ENCODE data around the gene XPNPEP1. TPM values are rescaled to one million over a fixed set of nuclear protein-coding genes. Genes with fewer than 3 reads are reported as not detected.

XPNPEP1 gene
- total RNA-seq, 1 experiment from 2014 or later, result 65.4 TPM

- no peak for DNase-seq (ENCODE audit: low spot score)
- CTCF ChIA-PET, result no interaction called here
- Histone ChIP-seq H3K27ac (ENCODE audit: low read depth, low read length, poor library complexity, severe bottlenecking) (no peak overlapping the region), H3K27me3 (replicated peaks; ENCODE audit: insufficient read depth, low read depth, low read length, poor library complexity) (no peaks in the 10 kb centered on the region), H3K36me3 (ENCODE audit: insufficient read depth, low read length, poor library complexity, severe bottlenecking) (peaks cover 20% of the 10 kb centered on the region), H3K4me3 (ENCODE audit: low read depth, low read length, poor library complexity, severe bottlenecking) (no peak overlapping the region), H3K9me3 (ENCODE audit: low read depth, low read length, poor library complexity, severe bottlenecking) (no peaks in the 10 kb centered on the region), H3K4me1 (ENCODE audit: insufficient read depth, low read length, poor library complexity, severe bottlenecking) (peaks cover 4% of the 10 kb centered on the region)
- intact Hi-C loops (cut with micrococcal nuclease; ENCODE audit: unreplicated experiment), result no loop called here
- POLR2A ChIA-PET (ENCODE audit: low non-redundant PET), result no interaction called here
- no TSS peak for BruUV-seq (replicated peaks)
- no peak for TF ChIP-seq EZH2 (IDR thresholded peaks at IDR 0.05; ENCODE audit: borderline replicate concordance, low read depth, low read length, poor library complexity, severe bottlenecking)
- TF ChIP-seq CTCF (conservative IDR thresholded peaks at IDR 0.05; ENCODE audit: low read depth, low read length), result no peak
Measured at GRCh38 chr10:109887776-109888175, 35.5 kb downstream of the XPNPEP1 start.

DNA sequence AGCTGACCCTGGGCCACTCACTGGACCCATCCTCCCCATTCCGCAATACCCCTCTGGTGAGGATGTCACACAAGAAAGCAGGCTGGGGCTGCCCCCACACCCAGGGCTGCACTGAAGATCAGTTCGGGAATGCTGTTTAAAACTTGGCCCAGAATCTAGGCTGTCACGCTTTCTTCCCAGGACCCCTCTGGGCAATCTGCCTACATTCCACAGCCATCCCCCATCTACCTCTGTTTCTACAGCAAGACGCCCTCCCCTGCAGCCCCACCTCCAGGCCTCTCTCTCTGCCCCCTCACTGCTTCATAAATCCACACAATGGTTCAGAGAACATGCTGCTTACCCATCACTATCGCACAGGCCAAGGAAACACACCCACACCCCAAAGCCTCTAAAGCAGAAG is 36.1 kb downstream of the XPNPEP1 start:
- Histone ChIP-seq H3K9me3 (ENCODE audit: low read depth, low read length, poor library complexity, severe bottlenecking) (no peaks in the 10 kb centered on the region), H3K4me1 (ENCODE audit: insufficient read depth, low read length, poor library complexity, severe bottlenecking) (peaks cover 4% of the 10 kb centered on the region), H3K27me3 (replicated peaks; ENCODE audit: insufficient read depth, low read depth, low read length, poor library complexity) (no peaks in the 10 kb centered on the region), H3K4me3 (ENCODE audit: low read depth, low read length, poor library complexity, severe bottlenecking) (no peak overlapping the region), H3K27ac (ENCODE audit: low read depth, low read length, poor library complexity, severe bottlenecking) (no peak overlapping the region), H3K36me3 (ENCODE audit: insufficient read depth, low read length, poor library complexity, severe bottlenecking) (peaks cover 21% of the 10 kb centered on the region)
- TF ChIP-seq EZH2 (IDR thresholded peaks at IDR 0.05; ENCODE audit: borderline replicate concordance, low read depth, low read length, poor library complexity, severe bottlenecking), result no peak
- no peak for TF ChIP-seq CTCF (conservative IDR thresholded peaks at IDR 0.05; ENCODE audit: low read depth, low read length)
- ChIA-PET POLR2A (ENCODE audit: low non-redundant PET) (no interaction called here), CTCF (no interaction called here)
- no TSS peak for BruUV-seq (replicated peaks)
- intact Hi-C loops (cut with micrococcal nuclease; ENCODE audit: unreplicated experiment), result no loop called here
- peak; percentile 9 for DNase-seq (ENCODE audit: low spot score)

DNA sequence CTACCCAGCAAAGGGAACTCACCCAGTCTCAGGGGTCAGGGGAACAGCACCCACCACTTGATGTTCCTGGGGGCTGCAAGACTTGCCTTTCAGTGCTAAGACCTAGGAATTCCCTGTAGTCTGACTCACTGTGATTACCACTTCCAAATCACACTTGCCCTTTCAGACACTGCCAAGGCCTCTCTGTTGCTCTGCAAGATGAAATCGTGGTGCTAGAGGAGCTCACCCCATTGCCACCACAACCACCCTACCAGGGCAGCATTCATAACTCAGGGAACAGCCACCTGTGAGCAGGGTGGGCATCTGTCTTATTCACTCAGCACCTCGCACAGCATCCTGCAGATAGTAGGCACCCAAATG is 36.5 kb downstream of the XPNPEP1 start:
- Histone ChIP-seq H3K36me3 (ENCODE audit: insufficient read depth, low read length, poor library complexity, severe bottlenecking) (peaks cover 17% of the 10 kb centered on the region), H3K4me1 (ENCODE audit: insufficient read depth, low read length, poor library complexity, severe bottlenecking) (peaks cover 4% of the 10 kb centered on the region), H3K27ac (ENCODE audit: low read depth, low read length, poor library complexity, severe bottlenecking) (no peak overlapping the region), H3K9me3 (ENCODE audit: low read depth, low read length, poor library complexity, severe bottlenecking) (no peaks in the 10 kb centered on the region), H3K4me3 (ENCODE audit: low read depth, low read length, poor library complexity, severe bottlenecking) (no peak overlapping the region), H3K27me3 (replicated peaks; ENCODE audit: insufficient read depth, low read depth, low read length, poor library complexity) (no peaks in the 10 kb centered on the region)
- no peak for TF ChIP-seq CTCF (conservative IDR thresholded peaks at IDR 0.05; ENCODE audit: low read depth, low read length)
- no peak for TF ChIP-seq EZH2 (IDR thresholded peaks at IDR 0.05; ENCODE audit: borderline replicate concordance, low read depth, low read length, poor library complexity, severe bottlenecking)
- ChIA-PET CTCF (no interaction called here), POLR2A (ENCODE audit: low non-redundant PET) (no interaction called here)
- DNase-seq (ENCODE audit: low spot score), result no peak
- intact Hi-C loops (cut with micrococcal nuclease; ENCODE audit: unreplicated experiment), result no loop called here
- no TSS peak for BruUV-seq (replicated peaks)
